A549 (cell line): ENCODE measurements around the gene PLCB1. TPM values are rescaled to one million over a fixed set of nuclear protein-coding genes. Genes with fewer than 3 reads are reported as not detected.

Source experiments
- ATAC-seq, 2 experiments: fragments of 200-7000 bp in 1 of 2; fragments of >200 bp in 1 of 2; cut with Nextera tagmentation in 1 of 2; cut with Tn5 transposase in 1 of 2; 3 replicates each; pipeline versions ENCODE4 v1.8.0 to v1.9.1; 2018 to 2020; ENCODE audit warnings: mild to moderate bottlenecking in 1 of 2, moderate library complexity in 1 of 2
- CTCF ChIA-PET: fragments of 300-600 bp; sonication (Branson Sonifier 250); formaldehyde crosslinking; extraction: SDS; loops from one replicate; lab custom pipeline; 2021; ENCODE audit warnings: antibody characterized with exemption, inconsistent platforms; lab: Yijun Ruan, JAX
- POLR2A ChIA-PET: fragments of 350-600 bp; formaldehyde crosslinking; extraction: SDS; loops from one replicate; lab custom pipeline; 2021; ENCODE audit warnings: antibody characterized with exemption, inconsistent platforms; lab: Yijun Ruan, JAX
- DNase-seq, 2 experiments: peaks; one replicate each; pipeline versions ENCODE4 v3.0.0 to v3.0.0-alpha.2; 2011 to 2016; ENCODE audit warnings: low read depth in 1 of 2, low spot score in 1 of 2
- FAIRE-seq: peaks from 2 replicates; lab custom pipeline; 2011; peaks lifted over from hg19 to GRCh38; lab: Jason Lieb, UNC
- H3K27ac ChIP-seq, 2 experiments: fragments of >200 bp; sonication (Bioruptor Twin); formaldehyde crosslinking; 3 replicates each; pipeline ENCODE4 v1.5.1; 2016 to 2017
- H3K4me1 ChIP-seq: fragments of >200 bp; sonication (Bioruptor Twin); formaldehyde crosslinking; 3 replicates; pipeline ENCODE4 v1.6.1; 2016
- H3K4me2 ChIP-seq: fragments of >200 bp; sonication (Bioruptor Twin); formaldehyde crosslinking; 3 replicates; pipeline ENCODE4 v1.6.1; 2016
- H3K4me3 ChIP-seq: fragments of >200 bp; sonication (Bioruptor Twin); formaldehyde crosslinking; 3 replicates; pipeline ENCODE4 v1.5.1; 2016
- H3K9me3 ChIP-seq: fragments of >200 bp; sonication (Bioruptor Twin); formaldehyde crosslinking; 3 replicates; pipeline ENCODE4 v1.6.1; 2016
- CBX8 ChIP-seq: fragments of 200-600 bp; sonication (generic); IDR thresholded peaks from 2 replicates; pipeline ENCODE4 v1.6.1; 2016
- CHD2 ChIP-seq: fragments of 150-350 bp; IDR thresholded peaks from 2 replicates; pipeline ENCODE4 v1.6.1; 2014; ENCODE audit warnings: low read length; ENCODE audit not compliant: partially characterized antibody
- EHMT2 ChIP-seq: fragments of 200-600 bp; sonication (generic); IDR thresholded peaks from 2 replicates; pipeline ENCODE4 v1.6.1; 2016; ENCODE audit warnings: antibody characterized with exemption, low read depth, mild to moderate bottlenecking, moderate library complexity
- FOSB ChIP-seq: fragments of 250-450 bp; sonication (Bioruptor Pico); IDR thresholded peaks from 2 replicates; pipeline ENCODE4 v1.5.0; 2020; ENCODE audit warnings: mild to moderate bottlenecking, moderate library complexity
- FOSL2 ChIP-seq, 2 experiments: fragments of 450-650 bp in 1 of 2; fragments of >200 bp in 1 of 2; sonication (Bioruptor Twin) in 1 of 2; formaldehyde crosslinking; IDR thresholded peaks; 2 replicates each; pipeline versions ENCODE4 v1.5.0 to v1.6.1; 2016 to 2020; ENCODE audit warnings: mild to moderate bottlenecking in 1 of 2, moderate library complexity in 1 of 2
- FOXS1 ChIP-seq: fragments of 250-450 bp; sonication (Bioruptor Pico); IDR thresholded peaks from 2 replicates; pipeline ENCODE4 v1.5.0; 2020; ENCODE audit warnings: mild to moderate bottlenecking, moderate library complexity
- HEYL ChIP-seq: fragments of 250-450 bp; sonication (Bioruptor Pico); IDR thresholded peaks from 2 replicates; pipeline ENCODE4 v1.8.0; 2021; ENCODE audit warnings: mild to moderate bottlenecking, moderate library complexity
- JUN ChIP-seq, 2 experiments: fragments of >200 bp; sonication (Bioruptor Twin); formaldehyde crosslinking; IDR thresholded peaks; 2 replicates in 1 of 2; 3 replicates in 1 of 2; pipeline ENCODE4 v1.6.1; 2016 to 2017
- KDM1A ChIP-seq: fragments of 200-600 bp; sonication (generic); IDR thresholded peaks from 2 replicates; pipeline ENCODE4 v1.6.1; 2016; ENCODE audit warnings: low read depth, mild to moderate bottlenecking
- KDM5A ChIP-seq: fragments of 200-600 bp; sonication (generic); IDR thresholded peaks from 2 replicates; pipeline ENCODE4 v1.6.1; 2016; ENCODE audit warnings: antibody characterized with exemption, mild to moderate bottlenecking
- MAFK ChIP-seq: fragments of 450-650 bp; IDR thresholded peaks from 2 replicates; pipeline ENCODE4 v1.6.1; 2014; ENCODE audit not compliant: partially characterized antibody
- MYC ChIP-seq: IDR thresholded peaks from 2 replicates; pipeline ENCODE4 v1.6.1; 2012; ENCODE audit warnings: mild to moderate bottlenecking, inconsistent platforms, low read length, improper control_type of control experiment, borderline replicate concordance
- NPAS2 ChIP-seq: fragments of 250-450 bp; sonication (Bioruptor Pico); IDR thresholded peaks from 2 replicates; pipeline ENCODE4 v1.8.0; 2022; ENCODE audit warnings: mild to moderate bottlenecking, moderate library complexity, borderline replicate concordance
- PHF8 ChIP-seq: fragments of 200-600 bp; sonication (generic); IDR thresholded peaks from 2 replicates; pipeline ENCODE4 v1.6.1; 2016; ENCODE audit warnings: low read depth, mild to moderate bottlenecking, antibody characterized with exemption, moderate library complexity, borderline replicate concordance
- RFX5 ChIP-seq: fragments of 450-650 bp; IDR thresholded peaks from 2 replicates; pipeline ENCODE4 v1.7.1; 2014; ENCODE audit warnings: antibody characterized with exemption, mild to moderate bottlenecking, moderate library complexity
- SREBF2 ChIP-seq: fragments of 450-650 bp; IDR thresholded peaks from 2 replicates; pipeline ENCODE4 v1.6.1; 2014; ENCODE audit warnings: mild to moderate bottlenecking, moderate library complexity
- TFCP2L1 ChIP-seq: fragments of 250-450 bp; sonication (Bioruptor Pico); IDR thresholded peaks from 2 replicates; pipeline ENCODE4 v1.5.0; 2021; ENCODE audit warnings: mild to moderate bottlenecking
- ZC3H11A ChIP-seq: fragments of 450-650 bp; IDR thresholded peaks from 2 replicates; pipeline ENCODE4 v1.6.1; 2014; ENCODE audit warnings: antibody characterized with exemption, mild to moderate bottlenecking
- ZSCAN20 ChIP-seq: fragments of 250-450 bp; sonication (Bioruptor Pico); IDR thresholded peaks from 2 replicates; pipeline ENCODE4 v1.8.0; 2022; ENCODE audit warnings: mild to moderate bottlenecking, moderate library complexity
- WGBS: methylation state at CpG from one replicate; pipeline ENCODE4 v1.1.6; 2017; ENCODE audit errors: missing lambda C conversion rate; 5-methylcytosine and 5-hydroxymethylcytosine counted together
- polyA plus RNA-seq, 4 experiments: library from polyadenylated mRNA; depleted of rRNA in 3 of 4; stranded (reverse); fragments of >200 nt; fragmentation: RNase III in 1 of 4; extraction: RNeasy Plus Mini Kit Qiagen cat#74134 plus additional on column Dnase treatment in 1 of 4; gene quantifications; 2 replicates in 3 of 4; 3 replicates in 1 of 4; pipeline ENCODE4 v1.2.3, GENCODE V29; 2011 to 2017
- TF ChIP-seq, protein P1 (sequence below): fragments of 200-600 bp; sonication (generic); IDR thresholded peaks from 2 replicates; pipeline ENCODE4 v1.6.1; 2016; ENCODE audit warnings: antibody characterized with exemption, mild to moderate bottlenecking, moderate library complexity
- TF ChIP-seq, protein P2 (sequence below): fragments of >200 bp; sonication (Bioruptor Twin); formaldehyde crosslinking; IDR thresholded peaks from 3 replicates; pipeline ENCODE4 v1.5.1; 2016
- TF ChIP-seq, protein P3 (sequence below): fragments of 150-350 bp; IDR thresholded peaks from 2 replicates; pipeline ENCODE4 v1.6.1; 2014; ENCODE audit warnings: low read depth, mild to moderate bottlenecking, low read length
- TF ChIP-seq, protein P4 (sequence below): IDR thresholded peaks from 2 replicates; pipeline ENCODE4 v1.6.1; 2012

The PLCB1 gene
- polyA plus RNA-seq, 2 of the 4 experiments (the other 2 are of a cell fraction): 0.97 to 6.3 TPM

DNA sequence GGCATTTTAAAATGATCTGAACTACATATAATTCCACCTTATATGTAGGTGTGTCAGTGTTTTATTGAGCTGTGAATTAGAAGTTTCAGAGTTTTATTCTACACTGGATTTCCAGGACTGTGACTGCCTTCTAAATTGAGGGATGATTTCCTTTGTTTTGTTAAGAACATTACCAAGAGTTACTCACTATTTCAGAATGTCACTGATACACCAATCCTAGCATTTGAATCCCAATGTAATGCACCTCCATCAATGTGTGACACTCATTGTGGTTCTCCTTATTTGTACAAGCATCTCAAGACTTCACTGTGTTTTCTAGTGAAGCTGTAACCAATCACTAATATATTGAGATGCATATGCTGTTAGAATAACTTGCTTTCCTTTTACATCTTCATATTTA is 86.8 kb downstream of the PLCB1 start:
- peak; percentile 67 for FAIRE-seq
- CTCF ChIA-PET: no interaction called here

GRCh38 chr20:8219403-8219802 is 87.3 kb downstream of the PLCB1 start:
- ChIA-PET POLR2A (no interaction called here), CTCF (no interaction called here)
- H3K4me1 ChIP-seq: peaks cover 19% of the 10 kb centered on the region
- no peak for FAIRE-seq
- ATAC-seq: no peak
- no peak overlapping the region for H3K4me3 ChIP-seq
- H3K27ac ChIP-seq: no peak overlapping the region
- DNase-seq: no peak
- no peak overlapping the region for H3K4me2 ChIP-seq
- WGBS: 23% methylated on average over 3 of the region's 3 CpGs
- TF ChIP-seq RFX5 (no peak), ZC3H11A (no peak)
- TF ChIP-seq, protein P1, sequence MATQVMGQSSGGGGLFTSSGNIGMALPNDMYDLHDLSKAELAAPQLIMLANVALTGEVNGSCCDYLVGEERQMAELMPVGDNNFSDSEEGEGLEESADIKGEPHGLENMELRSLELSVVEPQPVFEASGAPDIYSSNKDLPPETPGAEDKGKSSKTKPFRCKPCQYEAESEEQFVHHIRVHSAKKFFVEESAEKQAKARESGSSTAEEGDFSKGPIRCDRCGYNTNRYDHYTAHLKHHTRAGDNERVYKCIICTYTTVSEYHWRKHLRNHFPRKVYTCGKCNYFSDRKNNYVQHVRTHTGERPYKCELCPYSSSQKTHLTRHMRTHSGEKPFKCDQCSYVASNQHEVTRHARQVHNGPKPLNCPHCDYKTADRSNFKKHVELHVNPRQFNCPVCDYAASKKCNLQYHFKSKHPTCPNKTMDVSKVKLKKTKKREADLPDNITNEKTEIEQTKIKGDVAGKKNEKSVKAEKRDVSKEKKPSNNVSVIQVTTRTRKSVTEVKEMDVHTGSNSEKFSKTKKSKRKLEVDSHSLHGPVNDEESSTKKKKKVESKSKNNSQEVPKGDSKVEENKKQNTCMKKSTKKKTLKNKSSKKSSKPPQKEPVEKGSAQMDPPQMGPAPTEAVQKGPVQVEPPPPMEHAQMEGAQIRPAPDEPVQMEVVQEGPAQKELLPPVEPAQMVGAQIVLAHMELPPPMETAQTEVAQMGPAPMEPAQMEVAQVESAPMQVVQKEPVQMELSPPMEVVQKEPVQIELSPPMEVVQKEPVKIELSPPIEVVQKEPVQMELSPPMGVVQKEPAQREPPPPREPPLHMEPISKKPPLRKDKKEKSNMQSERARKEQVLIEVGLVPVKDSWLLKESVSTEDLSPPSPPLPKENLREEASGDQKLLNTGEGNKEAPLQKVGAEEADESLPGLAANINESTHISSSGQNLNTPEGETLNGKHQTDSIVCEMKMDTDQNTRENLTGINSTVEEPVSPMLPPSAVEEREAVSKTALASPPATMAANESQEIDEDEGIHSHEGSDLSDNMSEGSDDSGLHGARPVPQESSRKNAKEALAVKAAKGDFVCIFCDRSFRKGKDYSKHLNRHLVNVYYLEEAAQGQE: no peak
- H3K9me3 ChIP-seq: no peaks in the 10 kb centered on the region

More for the DNA sequence above, 86.8 kb downstream of the PLCB1 start:
- no peaks in the 10 kb centered on the region for H3K9me3 ChIP-seq
- ATAC-seq (no peak), DNase-seq (no peak)
- H3K27ac ChIP-seq: no peak overlapping the region
- TF ChIP-seq JUN (IDR thresholded peaks at IDR 0.05) (no peak), ZSCAN20 (CRISPR knock-in tag) (no peak), CBX8 (no peak), KDM5A (no peak), FOSL2 (IDR thresholded peaks at IDR 0.05) (no peak), FOSL2 (CRISPR knock-in tag; IDR thresholded peaks at IDR 0.05) (no peak), KDM1A (no peak), PHF8 (no peak), EHMT2 (no peak), FOSB (CRISPR knock-in tag) (no peak), TFCP2L1 (CRISPR knock-in tag) (no peak), MYC (no peak), FOXS1 (no peak), NPAS2 (CRISPR knock-in tag) (no peak)
- TF ChIP-seq, protein P2, sequence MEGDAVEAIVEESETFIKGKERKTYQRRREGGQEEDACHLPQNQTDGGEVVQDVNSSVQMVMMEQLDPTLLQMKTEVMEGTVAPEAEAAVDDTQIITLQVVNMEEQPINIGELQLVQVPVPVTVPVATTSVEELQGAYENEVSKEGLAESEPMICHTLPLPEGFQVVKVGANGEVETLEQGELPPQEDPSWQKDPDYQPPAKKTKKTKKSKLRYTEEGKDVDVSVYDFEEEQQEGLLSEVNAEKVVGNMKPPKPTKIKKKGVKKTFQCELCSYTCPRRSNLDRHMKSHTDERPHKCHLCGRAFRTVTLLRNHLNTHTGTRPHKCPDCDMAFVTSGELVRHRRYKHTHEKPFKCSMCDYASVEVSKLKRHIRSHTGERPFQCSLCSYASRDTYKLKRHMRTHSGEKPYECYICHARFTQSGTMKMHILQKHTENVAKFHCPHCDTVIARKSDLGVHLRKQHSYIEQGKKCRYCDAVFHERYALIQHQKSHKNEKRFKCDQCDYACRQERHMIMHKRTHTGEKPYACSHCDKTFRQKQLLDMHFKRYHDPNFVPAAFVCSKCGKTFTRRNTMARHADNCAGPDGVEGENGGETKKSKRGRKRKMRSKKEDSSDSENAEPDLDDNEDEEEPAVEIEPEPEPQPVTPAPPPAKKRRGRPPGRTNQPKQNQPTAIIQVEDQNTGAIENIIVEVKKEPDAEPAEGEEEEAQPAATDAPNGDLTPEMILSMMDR: no peak
- POLR2A ChIA-PET: no interaction called here
- peaks cover 14% of the 10 kb centered on the region for H3K4me1 ChIP-seq
- H3K4me2 ChIP-seq: no peak overlapping the region
- no peak overlapping the region for H3K4me3 ChIP-seq

DNA sequence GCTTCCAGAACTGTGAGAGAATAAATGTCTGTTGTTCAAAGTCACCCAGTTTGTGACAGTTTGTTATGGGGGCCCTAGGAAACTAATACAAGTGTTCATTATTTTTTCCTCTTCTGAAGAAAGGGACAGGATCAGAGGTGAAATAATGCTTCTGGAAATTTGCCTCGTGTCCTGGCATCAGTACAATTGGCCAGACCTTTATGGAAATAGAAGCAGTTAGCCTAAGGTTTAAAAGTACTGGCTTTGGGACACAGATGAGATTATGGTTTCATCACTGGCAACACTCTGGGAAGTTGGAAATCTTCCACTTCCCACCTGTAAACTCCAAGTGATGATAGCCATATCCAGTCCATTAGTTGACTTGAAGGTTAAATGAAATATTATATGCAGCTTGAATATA is 88.7 kb downstream of the PLCB1 start:
- TF ChIP-seq, protein P3, sequence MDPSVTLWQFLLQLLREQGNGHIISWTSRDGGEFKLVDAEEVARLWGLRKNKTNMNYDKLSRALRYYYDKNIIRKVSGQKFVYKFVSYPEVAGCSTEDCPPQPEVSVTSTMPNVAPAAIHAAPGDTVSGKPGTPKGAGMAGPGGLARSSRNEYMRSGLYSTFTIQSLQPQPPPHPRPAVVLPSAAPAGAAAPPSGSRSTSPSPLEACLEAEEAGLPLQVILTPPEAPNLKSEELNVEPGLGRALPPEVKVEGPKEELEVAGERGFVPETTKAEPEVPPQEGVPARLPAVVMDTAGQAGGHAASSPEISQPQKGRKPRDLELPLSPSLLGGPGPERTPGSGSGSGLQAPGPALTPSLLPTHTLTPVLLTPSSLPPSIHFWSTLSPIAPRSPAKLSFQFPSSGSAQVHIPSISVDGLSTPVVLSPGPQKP: no peak
- no peak for TF ChIP-seq SREBF2
- no peak for TF ChIP-seq HEYL (CRISPR knock-in tag)
- TF ChIP-seq, protein P2: no peak
- TF ChIP-seq, protein P4, sequence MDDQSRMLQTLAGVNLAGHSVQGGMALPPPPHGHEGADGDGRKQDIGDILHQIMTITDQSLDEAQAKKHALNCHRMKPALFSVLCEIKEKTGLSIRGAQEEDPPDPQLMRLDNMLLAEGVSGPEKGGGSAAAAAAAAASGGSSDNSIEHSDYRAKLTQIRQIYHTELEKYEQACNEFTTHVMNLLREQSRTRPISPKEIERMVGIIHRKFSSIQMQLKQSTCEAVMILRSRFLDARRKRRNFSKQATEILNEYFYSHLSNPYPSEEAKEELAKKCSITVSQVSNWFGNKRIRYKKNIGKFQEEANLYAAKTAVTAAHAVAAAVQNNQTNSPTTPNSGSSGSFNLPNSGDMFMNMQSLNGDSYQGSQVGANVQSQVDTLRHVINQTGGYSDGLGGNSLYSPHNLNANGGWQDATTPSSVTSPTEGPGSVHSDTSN: no peak
- no peak for TF ChIP-seq MAFK
- TF ChIP-seq CHD2: no peak
- no peak for FAIRE-seq

More for the DNA sequence above, 88.7 kb downstream of the PLCB1 start:
- no peak overlapping the region for H3K4me3 ChIP-seq
- ATAC-seq (no peak), DNase-seq (no peak)
- no peaks in the 10 kb centered on the region for H3K9me3 ChIP-seq
- 31% methylated on average over 1 of the region's 1 CpG for WGBS
- ChIA-PET POLR2A (no interaction called here), CTCF (interaction anchor here (0.6 kb wide), 1 partner anchor 49 kb away, joined by 4 read pairs; no protein-coding TSS in a partner anchor)
- no peak overlapping the region for H3K27ac ChIP-seq
- H3K4me1 ChIP-seq: peaks cover 19% of the 10 kb centered on the region
- H3K4me2 ChIP-seq: no peak overlapping the region
